ENCODE measurements around the gene MIA2.

MIA2 gene

DNA sequence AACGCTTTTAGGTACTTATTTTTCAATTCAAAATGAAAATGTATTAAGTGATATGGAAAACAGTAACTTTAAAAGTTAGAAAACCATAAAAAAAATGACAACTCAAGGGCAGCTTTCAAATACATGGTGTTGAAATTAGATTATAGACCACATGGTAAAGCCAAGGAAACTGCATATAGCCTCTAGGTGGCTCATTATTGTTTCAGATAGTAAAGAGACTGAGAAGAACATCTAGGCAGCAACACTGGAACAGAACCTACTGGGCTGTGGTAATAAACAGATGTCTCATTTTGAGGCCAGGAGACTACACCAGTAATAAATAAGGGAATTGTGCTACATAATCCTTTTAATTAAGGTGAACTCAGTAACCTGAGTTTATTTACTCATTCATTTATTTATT is 185.6 kb downstream of the MIA2 start:
- TF ChIP-seq SIN3A (IDR thresholded peaks at IDR 0.05; ENCODE audit: borderline replicate concordance, insufficient read depth, low read length) (no peak), TAF1 (IDR thresholded peaks at IDR 0.05; ENCODE audit: borderline replicate concordance, insufficient read depth, low read length) (no peak), POLR2AphosphoS5 (IDR thresholded peaks at IDR 0.05; ENCODE audit: low read depth, low read length) (no peak), REST (IDR thresholded peaks at IDR 0.05; ENCODE audit: insufficient read depth in 1 of 2, low read depth in 2 of 2, low read length in 2 of 2) (no peak)

GRCh38 chr14:39422243-39422642 is 188.5 kb downstream of the MIA2 start:
- no peak for TF ChIP-seq FOXP2 (optimal IDR thresholded peaks at IDR 0.05; ENCODE audit: borderline replicate concordance, extremely low read depth, extremely low read length, insufficient read depth)
- TF ChIP-seq POLR2AphosphoS5 (IDR thresholded peaks at IDR 0.05; ENCODE audit: low read depth, low read length), result no peak
- no peak for TF ChIP-seq REST (IDR thresholded peaks at IDR 0.05; ENCODE audit: insufficient read depth in 1 of 2, low read depth in 2 of 2, low read length in 2 of 2)
- no peak for TF ChIP-seq SIN3A (IDR thresholded peaks at IDR 0.05; ENCODE audit: borderline replicate concordance, insufficient read depth, low read length)
- no peak for TF ChIP-seq TAF1 (IDR thresholded peaks at IDR 0.05; ENCODE audit: borderline replicate concordance, insufficient read depth, low read length)

- TF ChIP-seq POLR2AphosphoS5 (IDR thresholded peaks at IDR 0.05; ENCODE audit: low read depth, low read length), result no peak
- no peak for TF ChIP-seq FOXP2 (optimal IDR thresholded peaks at IDR 0.05; ENCODE audit: borderline replicate concordance, extremely low read depth, extremely low read length, insufficient read depth)
- no peak for TF ChIP-seq SIN3A (IDR thresholded peaks at IDR 0.05; ENCODE audit: borderline replicate concordance, insufficient read depth, low read length)
- TF ChIP-seq REST (IDR thresholded peaks at IDR 0.05; ENCODE audit: insufficient read depth in 1 of 2, low read depth in 2 of 2, low read length in 2 of 2), result no peak
- no peak for TF ChIP-seq TAF1 (IDR thresholded peaks at IDR 0.05; ENCODE audit: borderline replicate concordance, insufficient read depth, low read length)
Measured at GRCh38 chr14:39423793-39424192, 190.1 kb downstream of the MIA2 start.

- TF ChIP-seq FOXP2 (optimal IDR thresholded peaks at IDR 0.05; ENCODE audit: borderline replicate concordance, extremely low read depth, extremely low read length, insufficient read depth) (no peak), TAF1 (IDR thresholded peaks at IDR 0.05; ENCODE audit: borderline replicate concordance, insufficient read depth, low read length) (no peak), REST (IDR thresholded peaks at IDR 0.05; ENCODE audit: insufficient read depth in 1 of 2, low read depth in 2 of 2, low read length in 2 of 2) (no peak), POLR2AphosphoS5 (IDR thresholded peaks at IDR 0.05; ENCODE audit: low read depth, low read length) (no peak), SIN3A (IDR thresholded peaks at IDR 0.05; ENCODE audit: borderline replicate concordance, insufficient read depth, low read length) (no peak)
Measured at GRCh38 chr14:39425947-39426346, 192.2 kb downstream of the MIA2 start.

DNA sequence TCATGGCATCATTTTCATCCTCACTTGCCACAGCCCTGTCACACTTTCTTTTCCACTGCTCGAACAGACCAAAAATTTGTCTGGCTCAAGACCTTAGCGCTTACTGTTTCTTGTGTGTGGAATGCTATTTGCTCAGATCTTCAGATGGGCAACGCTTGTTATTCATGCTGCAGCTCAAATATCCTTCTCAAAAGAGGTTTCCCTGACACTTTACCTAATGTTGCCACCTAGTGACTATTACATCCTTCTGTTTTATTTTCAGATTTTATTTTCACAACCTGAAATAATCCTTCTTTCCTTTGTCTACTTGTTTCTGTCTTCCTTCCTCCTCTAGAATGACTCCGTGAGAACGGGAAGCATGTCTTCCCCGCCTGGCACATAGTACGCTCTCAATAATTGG is 192.9 kb downstream of the MIA2 start:
- no peak for TF ChIP-seq FOXP2 (optimal IDR thresholded peaks at IDR 0.05; ENCODE audit: borderline replicate concordance, extremely low read depth, extremely low read length, insufficient read depth)
- TF ChIP-seq SIN3A (IDR thresholded peaks at IDR 0.05; ENCODE audit: borderline replicate concordance, insufficient read depth, low read length), result no peak
- TF ChIP-seq POLR2AphosphoS5 (IDR thresholded peaks at IDR 0.05; ENCODE audit: low read depth, low read length), result no peak
- TF ChIP-seq TAF1 (IDR thresholded peaks at IDR 0.05; ENCODE audit: borderline replicate concordance, insufficient read depth, low read length), result no peak

Measured in PFSK-1 (cell line).